AML-193 (cell line): Measurements from ENCODE around the gene FOXD4L4.
"Not testable (repeated sequence)": the region's sequence is repeated elsewhere in the genome, so short reads cannot be mapped to it uniquely, and the experiment has no call there.

Source experiments
- DNase-seq, 2 experiments: peaks; one replicate each; lab custom pipeline; 2025; lab: John Stamatoyannopoulos, UW

Gene FOXD4L4

DNA sequence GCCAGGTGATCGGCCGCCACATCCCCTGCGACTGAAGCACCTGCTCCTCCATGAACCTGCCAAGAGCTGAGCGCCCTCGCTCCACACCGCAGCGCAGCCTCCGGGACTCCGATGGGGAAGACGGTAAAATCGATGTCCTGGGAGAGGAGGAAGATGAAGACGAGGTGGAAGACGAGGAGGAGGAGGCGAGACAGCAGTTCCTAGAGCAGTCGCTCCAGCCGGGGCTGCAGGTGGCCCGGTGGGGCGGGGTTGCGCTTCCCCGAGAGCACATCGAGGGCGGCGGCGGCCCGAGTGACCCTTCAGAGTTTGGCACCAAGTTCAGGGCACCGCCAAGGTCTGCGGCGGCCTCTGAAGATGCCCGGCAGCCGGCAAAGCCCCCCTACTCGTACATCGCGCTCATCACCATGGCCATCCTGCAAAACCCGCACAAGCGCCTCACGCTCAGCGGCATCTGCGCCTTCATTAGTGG lies at the start of gene FOXD4L4:
Gene FOXD4L4, plus strand, starts transcription at position 51 of the 469 bp plus-strand sequence. Its CDS starts 0 bp downstream, at position 51.
- not testable (repeated sequence) for DNase-seq

DNA sequence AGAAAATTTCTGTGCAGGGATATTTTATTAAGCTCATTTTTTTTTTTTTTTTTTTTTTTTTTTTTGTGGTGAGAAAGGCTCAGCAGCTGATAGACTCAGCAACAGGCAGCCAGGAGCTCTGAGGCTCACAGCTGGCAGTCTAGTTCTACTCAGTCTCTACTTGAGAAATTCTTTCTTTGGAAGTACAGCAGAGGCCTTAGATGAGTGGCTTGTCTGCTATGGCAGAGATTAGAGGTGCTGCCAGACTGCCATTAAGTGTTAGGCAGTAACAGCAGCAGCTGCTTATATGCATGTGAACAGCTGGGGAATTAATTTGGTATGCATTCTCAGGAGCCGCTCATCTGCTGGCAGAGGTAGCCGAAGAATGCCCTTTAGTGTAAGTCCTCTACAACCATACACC lies 33.4 kb upstream of the FOXD4L4 start:
- not testable (repeated sequence) for DNase-seq

GRCh38 chr9:65714445-65714844 lies 22.5 kb upstream of the FOXD4L4 start:
- DNase-seq: not testable (repeated sequence)

DNA sequence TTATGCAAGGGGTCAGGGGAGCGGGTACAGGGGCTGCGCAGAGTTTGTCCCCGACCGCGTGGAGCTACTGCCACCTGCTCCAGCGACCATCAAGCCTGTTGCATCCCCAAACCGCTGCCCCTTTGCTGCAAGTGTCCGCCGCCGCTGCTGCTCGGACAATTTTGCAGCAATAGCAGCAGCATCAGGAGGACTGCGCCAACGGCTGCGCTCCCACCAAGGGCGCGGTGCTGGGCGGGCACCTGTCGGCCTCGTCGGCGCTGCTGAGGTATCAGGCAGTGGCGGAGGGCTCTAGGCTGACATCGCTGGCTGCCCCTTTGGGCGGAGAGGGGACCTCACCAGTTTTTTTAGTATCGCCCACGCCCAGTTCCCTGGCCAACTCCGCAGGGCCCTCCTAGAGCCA lies 1.2 kb downstream of the FOXD4L4 start:
- DNase-seq: not testable (repeated sequence)
